H9 (cell line): Measurements from ENCODE around the gene LSM3. TPM values are rescaled to one million over a fixed set of nuclear protein-coding genes. Genes with fewer than 3 reads are reported as not detected.

Experiments used
- DNase-seq: peaks from one replicate; pipeline ENCODE4 v3.0.0-alpha.2; 2017
- H2AFZ ChIP-seq: one replicate; pipeline ENCODE4 v1.6.1; 2013; ENCODE audit warnings: mild to moderate bottlenecking, low read length, control low read depth, moderate library complexity
- H2AK5ac ChIP-seq: 2 replicates; pipeline ENCODE4 v1.6.1; 2013; ENCODE audit warnings: low read length, control low read depth, mixed read lengths; ENCODE audit not compliant: insufficient read length
- H2BK120ac ChIP-seq: one replicate; pipeline ENCODE4 v1.6.1; 2013; ENCODE audit warnings: low read depth, mild to moderate bottlenecking, low read length, control low read depth, inconsistent platforms; ENCODE audit not compliant: poor library complexity, severe bottlenecking
- H2BK12ac ChIP-seq: 2 replicates; pipeline ENCODE4 v1.6.1; 2013; ENCODE audit warnings: low read length, control low read depth, mixed read lengths, low read depth; ENCODE audit not compliant: insufficient read length
- H2BK15ac ChIP-seq: 2 replicates; pipeline ENCODE4 v1.6.1; 2013; ENCODE audit warnings: low read depth, low read length, control low read depth
- H2BK20ac ChIP-seq: one replicate; pipeline ENCODE4 v1.6.1; 2013; ENCODE audit warnings: low read depth, mild to moderate bottlenecking, low read length, control low read depth, inconsistent platforms; ENCODE audit not compliant: poor library complexity, severe bottlenecking
- H2BK5ac ChIP-seq: 2 replicates; pipeline ENCODE4 v1.6.1; 2013; ENCODE audit warnings: low read length, control low read depth, mixed read lengths; ENCODE audit not compliant: insufficient read length
- H3K14ac ChIP-seq: 2 replicates; pipeline ENCODE4 v1.6.1; 2013; ENCODE audit warnings: low read length, control low read depth; ENCODE audit not compliant: insufficient read depth
- H3K18ac ChIP-seq: 2 replicates; pipeline ENCODE4 v1.6.1; 2013; ENCODE audit warnings: low read depth, mild to moderate bottlenecking, mixed read lengths, low read length, control low read depth; ENCODE audit not compliant: insufficient read length
- H3K23ac ChIP-seq: 2 replicates; pipeline ENCODE4 v1.6.1; 2013; ENCODE audit warnings: low read length, control low read depth, mixed read lengths, low read depth; ENCODE audit not compliant: insufficient read length
- H3K23me2 ChIP-seq: 2 replicates; pipeline ENCODE4 v1.6.1; 2013; ENCODE audit warnings: low read depth, mild to moderate bottlenecking, mixed read lengths, low read length, control low read depth; ENCODE audit not compliant: insufficient read length, poor library complexity, severe bottlenecking
- H3K27ac ChIP-seq: 2 replicates; pipeline ENCODE4 v1.5.1; 2013; ENCODE audit warnings: low read length, control low read depth, mixed read lengths, low read depth; ENCODE audit not compliant: insufficient read length
- H3K27me3 ChIP-seq: 2 replicates; pipeline ENCODE4 v1.6.1; 2013; ENCODE audit warnings: low read length, control low read depth, inconsistent platforms; ENCODE audit not compliant: insufficient read depth
- H3K4ac ChIP-seq: 2 replicates; pipeline ENCODE4 v1.6.1; 2013; ENCODE audit warnings: low read depth, mild to moderate bottlenecking, control low read depth, inconsistent platforms, low read length, moderate library complexity
- H3K4me1 ChIP-seq: 2 replicates; pipeline ENCODE4 v1.6.1; 2013; ENCODE audit warnings: low read length, control low read depth, inconsistent platforms; ENCODE audit not compliant: insufficient read depth
- H3K4me2 ChIP-seq: 2 replicates; pipeline ENCODE4 v1.6.1; 2013; ENCODE audit warnings: low read length, control low read depth, mixed read lengths; ENCODE audit not compliant: insufficient read length, insufficient read depth
- H3K56ac ChIP-seq: 2 replicates; pipeline ENCODE4 v1.6.1; 2013; ENCODE audit warnings: low read depth, mild to moderate bottlenecking, mixed read lengths, low read length, control low read depth; ENCODE audit not compliant: insufficient read length
- H3K79me1 ChIP-seq: 2 replicates; pipeline ENCODE4 v1.6.1; 2013; ENCODE audit warnings: low read depth, mild to moderate bottlenecking, moderate library complexity, low read length, control low read depth, inconsistent platforms; ENCODE audit not compliant: insufficient read depth, poor library complexity, severe bottlenecking
- H3K79me2 ChIP-seq: 2 replicates; pipeline ENCODE4 v1.6.1; 2013; ENCODE audit warnings: low read length, control low read depth, inconsistent platforms; ENCODE audit not compliant: insufficient read depth
- H3K9ac ChIP-seq: 2 replicates; pipeline ENCODE4 v1.6.1; 2013; ENCODE audit warnings: low read length, control low read depth, mixed read lengths; ENCODE audit not compliant: insufficient read length; ENCODE audit errors: extremely low read depth
- H3K9me3 ChIP-seq: one replicate; pipeline ENCODE4 v1.6.1; 2013; ENCODE audit warnings: low read depth, low read length, inconsistent platforms; ENCODE audit not compliant: control insufficient read depth
- H3T11ph ChIP-seq: one replicate; pipeline ENCODE4 v1.6.1; 2013; ENCODE audit warnings: mild to moderate bottlenecking, low read length, control low read depth, inconsistent platforms
- H4K20me1 ChIP-seq: one replicate; pipeline ENCODE4 v1.6.1; 2013; ENCODE audit not compliant: control insufficient read depth, insufficient read length, insufficient read depth
- H4K5ac ChIP-seq: 2 replicates; pipeline ENCODE4 v1.6.1; 2013; ENCODE audit warnings: low read depth, mild to moderate bottlenecking, mixed read lengths, low read length, control low read depth; ENCODE audit not compliant: insufficient read length
- H4K8ac ChIP-seq: replicated peaks from 2 replicates; pipeline ENCODE4 v1.6.1; 2013; ENCODE audit warnings: low read length, control low read depth, mixed read lengths, low read depth; ENCODE audit not compliant: insufficient read length
- H4K91ac ChIP-seq: 2 replicates; pipeline ENCODE4 v1.6.1; 2013; ENCODE audit warnings: low read depth, mild to moderate bottlenecking, moderate library complexity, mixed read lengths, low read length, control low read depth; ENCODE audit not compliant: insufficient read length
- H3K27ac Mint-ChIP-seq, 3 experiments: 2 replicates in 2 of 3; 3 replicates in 1 of 3; pipeline ENCODE4 v1.8.0; 2020 to 2021; ENCODE audit warnings: mixed read lengths in 3 of 3, mild to moderate bottlenecking in 1 of 3, moderate library complexity in 1 of 3
- H3K27me3 Mint-ChIP-seq: 2 replicates; pipeline ENCODE4 v1.8.0; 2021; ENCODE audit warnings: low read depth, mild to moderate bottlenecking, moderate library complexity, mixed read lengths
- H3K36me3 Mint-ChIP-seq, 3 experiments: 2 replicates in 2 of 3; 3 replicates in 1 of 3; pipeline ENCODE4 v1.8.0; 2020 to 2021; ENCODE audit warnings: low read depth in 3 of 3, mixed read lengths in 3 of 3; ENCODE audit not compliant: insufficient read depth in 1 of 3
- H3K4me1 Mint-ChIP-seq, 2 experiments: 2 replicates each; pipeline ENCODE4 v1.8.0; 2020; ENCODE audit warnings: mixed read lengths in 2 of 2
- H3K4me3 Mint-ChIP-seq, 2 experiments: 2 replicates in 1 of 2; 3 replicates in 1 of 2; pipeline ENCODE4 v1.8.0; 2020 to 2021; ENCODE audit warnings: mild to moderate bottlenecking in 2 of 2, mixed read lengths in 2 of 2, moderate library complexity in 1 of 2
- H3K9me3 Mint-ChIP-seq, 2 experiments: 2 replicates in 1 of 2; 3 replicates in 1 of 2; pipeline ENCODE4 v1.8.0; 2020; ENCODE audit warnings: mild to moderate bottlenecking in 2 of 2, mixed read lengths in 2 of 2, moderate library complexity in 1 of 2
- CTCF ChIP-seq: fragments of 200-600 bp; sonication (generic); conservative IDR thresholded peaks from 3 replicates; pipeline ENCODE4 v1.8.0; 2021; ENCODE audit warnings: antibody characterized with exemption, mild to moderate bottlenecking
- WGBS: extraction: QIAGEN DNeasy Blood & Tissue Kit; methylation state at CpG from one replicate; pipeline ENCODE4 v1.1.7; 2013; ENCODE audit warnings: missing lambda C conversion rate, low lambda C conversion rate, mixed read lengths; ENCODE audit not compliant: insufficient read length; ENCODE audit errors: extremely low coverage; 5-methylcytosine and 5-hydroxymethylcytosine counted together
- total RNA-seq: library from RNA; stranded (reverse); gene quantifications from 2 replicates; pipeline ENCODE4 v1.2.1, GENCODE V29; 2021

Gene LSM3
- total RNA-seq, 1 experiment from 2014 or later = 24.4 TPM

DNA sequence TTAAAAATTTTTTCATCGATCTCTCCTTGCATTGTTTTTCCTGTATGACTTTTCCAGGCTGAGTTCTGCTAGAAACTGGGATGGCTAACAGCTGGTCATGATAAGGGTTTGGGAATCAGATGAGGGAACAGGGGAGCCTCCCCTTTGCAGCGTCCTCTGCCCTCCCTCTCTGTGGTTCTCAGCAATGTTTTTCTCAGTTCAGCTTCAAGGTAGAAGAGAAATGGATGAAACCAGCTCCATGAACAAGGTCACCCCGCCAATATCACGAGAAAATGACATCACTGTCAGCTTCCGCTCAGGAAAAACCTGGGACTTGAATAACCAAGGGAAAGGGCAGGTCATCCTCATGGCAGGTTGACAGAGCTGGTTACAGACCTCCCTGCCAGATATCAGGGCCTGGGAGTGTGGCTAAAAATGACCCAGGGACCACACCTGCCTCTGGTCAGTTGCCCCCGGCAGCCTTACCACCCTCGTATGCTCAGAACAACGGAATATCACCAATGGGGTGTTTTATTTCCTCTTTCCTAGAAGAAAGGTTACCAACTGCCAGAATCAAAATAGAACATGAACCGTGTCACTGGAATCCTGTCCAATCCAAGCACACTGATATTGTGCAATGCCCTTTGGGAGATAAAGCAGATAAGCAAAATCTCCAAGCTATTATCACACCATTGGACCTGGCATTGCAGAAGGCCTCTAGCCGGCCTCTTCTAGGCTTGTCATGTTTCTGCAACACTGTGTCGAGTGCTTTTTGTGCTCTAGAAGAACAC, 26.1 kb downstream of the LSM3 start:
- no peaks in the 10 kb centered on the region for H3K23me2 ChIP-seq
- H3K56ac ChIP-seq = no peak overlapping the region
- H4K5ac ChIP-seq = no peak overlapping the region
- no peak for TF ChIP-seq CTCF
- H3K79me2 ChIP-seq = no peaks in the 10 kb centered on the region
- H3K23ac ChIP-seq = no peak overlapping the region
- no peaks in the 10 kb centered on the region for H3K9me3 ChIP-seq
- H3K4me2 ChIP-seq = no peak overlapping the region
- H3K4me1 Mint-ChIP-seq = peaks cover 3 to 7% of the 10 kb centered on the region in 2 experiments; a peak in 3 of 4 replicates
- H4K8ac ChIP-seq = no peak overlapping the region
- H3K27me3 ChIP-seq = no peaks in the 10 kb centered on the region
- no peak overlapping the region for H2BK15ac ChIP-seq
- peaks cover 2% of the 10 kb centered on the region for H4K20me1 ChIP-seq
- H3K4me3 Mint-ChIP-seq = no peak overlapping the region
- no peak overlapping the region for H4K91ac ChIP-seq
- WGBS = no CpG with 5 or more reads among the region's 11 CpGs
- no peak overlapping the region for H3K27ac Mint-ChIP-seq
- no peaks in the 10 kb centered on the region; the same call in 1 of the 2 replicates for H3K27me3 Mint-ChIP-seq
- H3K36me3 Mint-ChIP-seq = peaks cover 0 to 3% (median 0%) of the 10 kb centered on the region in 3 experiments; a peak in 2 of 7 replicates
- no peak overlapping the region for H3K4ac ChIP-seq
- no peaks in the 10 kb centered on the region for H3K79me1 ChIP-seq
- H2BK120ac ChIP-seq = no peak overlapping the region
- no peak overlapping the region for H2BK12ac ChIP-seq
- no peak overlapping the region for H3K27ac ChIP-seq
- H3K9me3 Mint-ChIP-seq = no peaks in the 10 kb centered on the region
- H2BK20ac ChIP-seq = no peak overlapping the region
- H2AK5ac ChIP-seq = no peak overlapping the region
- H2AFZ ChIP-seq = no peak overlapping the region
- no peak overlapping the region for H3K14ac ChIP-seq
- no peak overlapping the region for H3K18ac ChIP-seq
- H3K9ac ChIP-seq = no peak overlapping the region
- no peak overlapping the region for H3T11ph ChIP-seq
- no peak overlapping the region for H2BK5ac ChIP-seq
- no peak for DNase-seq
- H3K4me1 ChIP-seq = no peaks in the 10 kb centered on the region
